ENCODE data around the gene BOLA1. TPM values are rescaled to one million over a fixed set of nuclear protein-coding genes. Genes with fewer than 3 reads are reported as not detected.

Gene BOLA1
- polyA plus RNA-seq, 1 of the 3 experiments (the other 2 are of a cell fraction) = 24.6 TPM

GRCh38 chr1:149945206-149945605, 45.8 kb downstream of the BOLA1 start:
- Histone ChIP-seq H3K79me2 (ENCODE audit: insufficient read depth) (no peaks in the 10 kb centered on the region), H3K9me3 (no peaks in the 10 kb centered on the region), H3K27me3 (ENCODE audit: insufficient read depth) (no peaks in the 10 kb centered on the region), H2AFZ (ENCODE audit: low read depth) (no peak overlapping the region), H3K27ac (ENCODE audit: low read depth in 2 of 2, low read length in 1 of 2) (no peak overlapping the region), H3F3A (replicated peaks; ENCODE audit: insufficient read depth) (peaks cover 24% of the 10 kb centered on the region), H4K20me1 (ENCODE audit: insufficient read depth) (no peaks in the 10 kb centered on the region), H3K4me2 (no peak overlapping the region), H3K9me2 (no peaks in the 10 kb centered on the region), H3K9ac (no peak overlapping the region), H3K36me3 (replicated peaks in 1 of 2; ENCODE audit: control insufficient read depth in 1 of 2, insufficient read depth in 2 of 2, low read length in 1 of 2) (peaks cover 39 to 53% of the 10 kb centered on the region in 2 experiments), H3K4me1 (ENCODE audit: control insufficient read depth in 1 of 2, insufficient read depth in 2 of 2, low read depth in 1 of 2, low read length in 1 of 2) (peaks cover 0 to 6% of the 10 kb centered on the region in 2 experiments; a peak in 2 of 4 replicates), H3K4me3 (ENCODE audit: low read depth in 2 of 2, low read length in 1 of 2) (no peak overlapping the region)
- ChIA-PET CTCF (interaction anchor here (0.9 to 4.5 kb wide), 2 partner anchors 17 to 224 kb away, joined by 3 to 24 read pairs; no protein-coding TSS in a partner anchor), POLR2A (no interaction called here)
- no peak for DNase-seq
- 93% methylated on average over 4 of the region's 4 CpGs for WGBS (ENCODE audit: low lambda C conversion rate)
- no peak for TF ChIP-seq CTCF (IDR thresholded peaks at IDR 0.05)
- no peak for TF ChIP-seq GABPA (IDR thresholded peaks at IDR 0.05; ENCODE audit: low read depth)
- TF ChIP-seq SIN3A (IDR thresholded peaks at IDR 0.05; ENCODE audit: borderline replicate concordance, low read depth, low read length) = no peak
- no peak for TF ChIP-seq USF1 (IDR thresholded peaks at IDR 0.05; ENCODE audit: borderline replicate concordance, low read depth)
- TF ChIP-seq USF2 (IDR thresholded peaks at IDR 0.05; ENCODE audit: borderline replicate concordance, low read depth, low read length) = no peak
- TF ChIP-seq FOXJ3 (CRISPR knock-in tag; IDR thresholded peaks at IDR 0.05) = no peak
- no peak for TF ChIP-seq SMC3 (IDR thresholded peaks at IDR 0.05; ENCODE audit: low read depth, low read length)
- TF ChIP-seq FOSL2 (IDR thresholded peaks at IDR 0.05; ENCODE audit: borderline replicate concordance, low read depth) = no peak
- no peak for TF ChIP-seq EP300 (IDR thresholded peaks at IDR 0.05; ENCODE audit: borderline replicate concordance in 1 of 2, low read depth in 1 of 2, low read length in 1 of 2)
- TF ChIP-seq RXRA (IDR thresholded peaks at IDR 0.05; ENCODE audit: borderline replicate concordance, low read depth) = no peak
- no peak for TF ChIP-seq ELF1 (IDR thresholded peaks at IDR 0.05)
- no peak for TF ChIP-seq YY1 (IDR thresholded peaks at IDR 0.05; ENCODE audit: low read depth)
- no peak for TF ChIP-seq RFX5 (IDR thresholded peaks at IDR 0.05; ENCODE audit: low read length)
- no peak for TF ChIP-seq TCF12 (IDR thresholded peaks at IDR 0.05)
- no peak for TF ChIP-seq MAX (IDR thresholded peaks at IDR 0.05; ENCODE audit: low read depth)
- no peak for TF ChIP-seq RCOR1 (IDR thresholded peaks at IDR 0.05; ENCODE audit: low read length)
- TF ChIP-seq TAF1 (IDR thresholded peaks at IDR 0.05; ENCODE audit: borderline replicate concordance, low read depth, low read length) = no peak
- no peak for TF ChIP-seq FOXM1 (IDR thresholded peaks at IDR 0.05; ENCODE audit: low read depth)
- no peak for TF ChIP-seq NFIC (IDR thresholded peaks at IDR 0.05; ENCODE audit: borderline replicate concordance)
